ENCODE results near the gene IL25.

DNA sequence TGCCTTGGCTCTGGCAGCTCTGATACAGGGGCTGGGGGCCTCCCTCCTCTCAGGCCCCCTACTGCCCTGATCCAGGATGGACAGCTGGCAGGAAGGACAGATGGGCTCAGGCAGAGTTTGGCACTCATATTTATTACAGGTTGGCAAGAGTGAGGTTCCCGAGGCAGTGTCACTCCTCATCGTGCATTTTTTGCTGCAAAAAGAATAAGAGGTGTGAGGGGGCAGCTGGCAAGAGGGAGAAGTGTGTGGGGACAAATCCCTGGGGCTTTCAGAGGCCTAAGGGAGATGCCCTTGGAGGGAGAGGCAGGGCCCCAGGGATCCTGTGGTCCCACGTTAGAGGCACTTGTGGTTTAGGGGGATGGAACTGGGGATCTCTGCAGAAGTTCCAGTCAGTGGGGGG is 9.3 kb downstream of the IL25 start:
- TF ChIP-seq, protein P1, sequence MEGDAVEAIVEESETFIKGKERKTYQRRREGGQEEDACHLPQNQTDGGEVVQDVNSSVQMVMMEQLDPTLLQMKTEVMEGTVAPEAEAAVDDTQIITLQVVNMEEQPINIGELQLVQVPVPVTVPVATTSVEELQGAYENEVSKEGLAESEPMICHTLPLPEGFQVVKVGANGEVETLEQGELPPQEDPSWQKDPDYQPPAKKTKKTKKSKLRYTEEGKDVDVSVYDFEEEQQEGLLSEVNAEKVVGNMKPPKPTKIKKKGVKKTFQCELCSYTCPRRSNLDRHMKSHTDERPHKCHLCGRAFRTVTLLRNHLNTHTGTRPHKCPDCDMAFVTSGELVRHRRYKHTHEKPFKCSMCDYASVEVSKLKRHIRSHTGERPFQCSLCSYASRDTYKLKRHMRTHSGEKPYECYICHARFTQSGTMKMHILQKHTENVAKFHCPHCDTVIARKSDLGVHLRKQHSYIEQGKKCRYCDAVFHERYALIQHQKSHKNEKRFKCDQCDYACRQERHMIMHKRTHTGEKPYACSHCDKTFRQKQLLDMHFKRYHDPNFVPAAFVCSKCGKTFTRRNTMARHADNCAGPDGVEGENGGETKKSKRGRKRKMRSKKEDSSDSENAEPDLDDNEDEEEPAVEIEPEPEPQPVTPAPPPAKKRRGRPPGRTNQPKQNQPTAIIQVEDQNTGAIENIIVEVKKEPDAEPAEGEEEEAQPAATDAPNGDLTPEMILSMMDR (IDR thresholded peaks at IDR 0.05; ENCODE audit: borderline replicate concordance, extremely low read depth, low read length, poor library complexity, severe bottlenecking): no peak
- TF ChIP-seq EZH2 (IDR thresholded peaks at IDR 0.05; ENCODE audit: borderline replicate concordance, low read depth, low read length, severe bottlenecking): no peak
